Common myeloid progenitor, CD34-positive (primary cell): ENCODE data around the gene SMG7.

ENCODE experiments used
- CTCF ChIA-PET: fragments of 350-600 bp; sonication (Branson Sonifier 250); formaldehyde crosslinking; loops from one replicate; lab custom pipeline; 2021; ENCODE audit warnings: antibody characterized with exemption; lab: Charles Lee
- POLR2A ChIA-PET: fragments of 350-600 bp; sonication (Branson Sonifier 250); formaldehyde crosslinking; loops from one replicate; lab custom pipeline; 2021; ENCODE audit warnings: antibody characterized with exemption; lab: Charles Lee
- DNase-seq, 3 donors: peaks; one replicate each; pipeline versions ENCODE4 v3.0.0 to v3.0.0-alpha.2; 2013
- H3K27ac ChIP-seq, 2 experiments: 1 replicate in 1 of 2; 2 replicates in 1 of 2; pipeline ENCODE4 v1.7.0; 2013; ENCODE audit warnings: inconsistent platforms in 2 of 2, low read length in 2 of 2, mild to moderate bottlenecking in 2 of 2, low read depth in 1 of 2, moderate library complexity in 1 of 2; ENCODE audit not compliant: severe bottlenecking in 2 of 2, insufficient read depth in 1 of 2, poor library complexity in 1 of 2
- H3K27me3 ChIP-seq, 5 experiments: replicated peaks in 2 of 5; 1 replicate in 3 of 5; 2 replicates in 2 of 5; pipeline versions ENCODE4 v1.6.1 to v1.7.0; 2013; ENCODE audit warnings: low read length in 4 of 5, mild to moderate bottlenecking in 2 of 5, moderate library complexity in 2 of 5, inconsistent platforms in 1 of 5; ENCODE audit not compliant: insufficient read depth in 5 of 5, control insufficient read depth in 4 of 5
- H3K36me3 ChIP-seq, 4 experiments: 1 replicate in 2 of 4; 2 replicates in 2 of 4; pipeline versions ENCODE4 v1.6.1 to v1.7.0; 2013; ENCODE audit warnings: low read length in 3 of 4, control low read depth in 1 of 4, mild to moderate bottlenecking in 1 of 4; ENCODE audit not compliant: control insufficient read depth in 4 of 4, insufficient read depth in 4 of 4
- H3K4me1 ChIP-seq, 4 experiments: 1 replicate in 3 of 4; 2 replicates in 1 of 4; pipeline versions ENCODE4 v1.6.1 to v1.7.1; 2013; ENCODE audit warnings: low read length in 3 of 4, mild to moderate bottlenecking in 3 of 4, control low read depth in 1 of 4, inconsistent platforms in 1 of 4, moderate library complexity in 1 of 4; ENCODE audit not compliant: control insufficient read depth in 4 of 4, insufficient read depth in 4 of 4; ENCODE audit errors: control extremely low read depth in 1 of 4
- H3K4me3 ChIP-seq, 7 experiments: 1 replicate in 4 of 7; 2 replicates in 3 of 7; pipeline versions ENCODE4 v1.5.1 to v1.7.0; 2013; ENCODE audit warnings: mild to moderate bottlenecking in 7 of 7, low read length in 6 of 7, moderate library complexity in 6 of 7, inconsistent platforms in 2 of 7, low read depth in 2 of 7, control low read depth in 1 of 7; ENCODE audit not compliant: insufficient read depth in 4 of 7, control insufficient read depth in 1 of 7; ENCODE audit errors: extremely low read depth in 1 of 7
- H3K9me3 ChIP-seq, 5 experiments: 1 replicate in 4 of 5; 2 replicates in 1 of 5; pipeline versions ENCODE4 v1.6.1 to v1.7.1; 2013; ENCODE audit warnings: low read length in 4 of 5, mild to moderate bottlenecking in 2 of 5, inconsistent platforms in 1 of 5, low read depth in 1 of 5, moderate library complexity in 1 of 5; ENCODE audit not compliant: control insufficient read depth in 4 of 5, insufficient read depth in 2 of 5; ENCODE audit errors: control extremely low read depth in 1 of 5
- WGBS: methylation state at CpG from one replicate; pipeline ENCODE4 v1.1.5; 2013; ENCODE audit not compliant: insufficient coverage; 5-methylcytosine and 5-hydroxymethylcytosine counted together

SMG7 gene

DNA sequence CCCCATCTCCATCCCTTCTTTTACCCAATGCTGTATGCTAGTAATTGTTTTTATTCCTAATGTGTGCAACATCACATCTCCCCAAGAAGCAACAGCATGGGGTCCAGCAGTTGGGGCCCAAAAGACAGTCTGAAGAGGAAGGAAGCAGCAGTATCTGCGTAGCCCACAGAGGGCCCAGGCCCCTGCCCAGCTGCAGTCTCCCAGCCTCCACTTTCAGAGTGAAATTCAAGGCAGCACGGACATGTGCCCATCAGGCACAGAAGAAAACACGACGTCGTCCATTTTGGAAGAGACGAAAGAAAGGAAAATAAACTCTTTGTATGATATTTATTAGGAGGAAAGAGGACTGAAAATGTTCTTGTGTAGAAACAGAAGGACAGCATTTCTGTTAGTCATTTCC, 80.6 kb downstream of the SMG7 start:
- ChIA-PET POLR2A (no interaction called here), CTCF (interaction anchor here (1.1 to 2.3 kb wide), 3 partner anchors 8 to 70 kb away, joined by 3 to 11 read pairs (median 3); no protein-coding TSS in a partner anchor)
- H3K36me3 ChIP-seq = peaks cover 36 to 85% (median 59%) of the 10 kb centered on the region in 4 experiments
- WGBS = 94% methylated on average over 5 of the region's 6 CpGs
- no peaks in the 10 kb centered on the region for H3K9me3 ChIP-seq
- no peak for DNase-seq
- H3K27me3 ChIP-seq = no peaks in the 10 kb centered on the region
- peaks cover 0 to 18% (median 0%) of the 10 kb centered on the region in 4 experiments for H3K4me1 ChIP-seq
- H3K4me3 ChIP-seq = no peak overlapping the region
- no peak overlapping the region for H3K27ac ChIP-seq

DNA sequence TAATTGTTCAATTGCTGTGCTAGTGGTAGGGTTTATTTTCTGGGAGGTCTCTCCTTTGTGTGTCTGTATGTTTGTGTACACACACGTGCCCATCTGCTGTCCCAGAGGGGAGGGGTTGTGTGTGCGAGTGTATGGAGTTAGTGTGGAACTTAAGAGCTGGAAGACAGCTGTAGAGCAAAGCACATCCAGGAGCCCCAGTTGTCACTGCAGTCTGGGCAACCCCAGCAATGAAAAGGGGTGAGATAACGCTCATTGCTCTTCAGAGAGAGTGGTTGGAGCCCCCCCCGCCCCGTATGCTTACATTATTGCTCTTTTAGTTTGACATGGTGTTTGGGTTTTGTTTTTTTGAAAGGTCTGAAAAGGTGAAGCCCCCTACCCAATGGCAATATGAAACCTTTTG, 81.0 kb downstream of the SMG7 start:
- POLR2A ChIA-PET = no interaction called here
- Histone ChIP-seq H3K36me3 (peaks cover 34 to 82% (median 56%) of the 10 kb centered on the region in 4 experiments), H3K27me3 (no peaks in the 10 kb centered on the region), H3K9me3 (no peaks in the 10 kb centered on the region), H3K4me1 (peaks cover 0 to 18% (median 0%) of the 10 kb centered on the region in 4 experiments), H3K27ac (no peak overlapping the region), H3K4me3 (no peak overlapping the region)
- CTCF ChIA-PET = interaction anchor here (1.1 to 2.3 kb wide), 4 partner anchors 8 to 84 kb away, joined by 3 to 11 read pairs (median 3); no protein-coding TSS in a partner anchor
- 80% methylated on average over 1 of the region's 5 CpGs for WGBS
- no peak for DNase-seq

DNA sequence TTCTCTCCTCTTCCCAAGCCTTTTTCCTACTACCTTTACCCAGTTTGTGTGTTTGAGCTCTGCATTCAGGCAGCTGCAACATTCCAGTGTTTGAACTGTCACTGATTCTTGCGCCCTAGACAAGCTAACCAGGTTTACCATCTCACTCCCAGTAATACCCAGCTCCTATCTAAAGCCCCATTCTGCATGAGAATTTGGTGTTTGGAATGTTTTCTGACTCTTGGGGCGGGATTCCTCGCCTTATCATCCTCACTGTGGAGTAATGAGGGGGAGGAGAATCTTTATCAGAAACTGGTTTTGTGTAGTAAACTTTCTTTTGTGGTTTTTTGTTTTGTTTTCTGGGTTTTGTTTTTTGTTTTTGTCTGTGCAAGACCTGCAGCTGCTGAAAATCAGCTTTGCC, 81.5 kb downstream of the SMG7 start:
- 100% methylated on average over 1 of the region's 3 CpGs for WGBS
- no peaks in the 10 kb centered on the region for H3K9me3 ChIP-seq
- H3K27me3 ChIP-seq = no peaks in the 10 kb centered on the region
- CTCF ChIA-PET = interaction anchor here (1.1 to 2.3 kb wide), 6 partner anchors 9 to 85 kb away, joined by 3 to 11 read pairs (median 4); no protein-coding TSS in a partner anchor
- H3K36me3 ChIP-seq = peaks cover 30 to 78% (median 52%) of the 10 kb centered on the region in 4 experiments
- no peak overlapping the region for H3K4me3 ChIP-seq
- no peak for DNase-seq
- H3K4me1 ChIP-seq = peaks cover 0 to 18% (median 0%) of the 10 kb centered on the region in 4 experiments
- H3K27ac ChIP-seq = no peak overlapping the region
- POLR2A ChIA-PET = no interaction called here

DNA sequence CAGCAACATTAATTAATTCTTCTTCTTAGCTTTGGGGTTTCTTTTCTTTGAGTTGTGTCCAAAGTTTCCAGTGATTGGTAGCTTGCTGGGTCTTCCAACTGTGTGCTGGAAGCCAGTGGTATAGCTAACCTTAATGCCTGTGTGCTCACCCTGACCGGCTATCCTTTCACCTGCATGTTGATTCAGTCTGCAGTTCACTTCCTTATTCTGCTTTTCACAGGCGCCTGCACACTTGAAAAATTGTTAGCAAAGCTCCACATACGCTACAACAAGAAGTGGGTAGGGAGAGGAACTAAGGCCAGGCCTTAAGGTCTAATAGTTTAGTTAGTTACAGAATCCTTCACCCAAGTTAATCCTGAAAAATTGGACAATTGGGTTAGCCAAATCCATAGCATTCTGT, 82.3 kb downstream of the SMG7 start:
- Histone ChIP-seq H3K4me1 (peaks cover 0 to 18% (median 0%) of the 10 kb centered on the region in 4 experiments), H3K27me3 (no peaks in the 10 kb centered on the region), H3K9me3 (no peaks in the 10 kb centered on the region), H3K27ac (no peak overlapping the region), H3K36me3 (peaks cover 26 to 76% (median 47%) of the 10 kb centered on the region in 4 experiments), H3K4me3 (no peak overlapping the region)
- peak in 2 of 3 donors; percentile 33 to 36 for DNase-seq
- whole genome bisulfite sequencing = no CpG with 5 or more reads among the region's 3 CpGs
- ChIA-PET CTCF (interaction anchor here (1.0 to 2.3 kb wide), 5 partner anchors 10 to 362 kb away, joined by 3 to 11 read pairs (median 4); no protein-coding TSS in a partner anchor), POLR2A (no interaction called here)

DNA sequence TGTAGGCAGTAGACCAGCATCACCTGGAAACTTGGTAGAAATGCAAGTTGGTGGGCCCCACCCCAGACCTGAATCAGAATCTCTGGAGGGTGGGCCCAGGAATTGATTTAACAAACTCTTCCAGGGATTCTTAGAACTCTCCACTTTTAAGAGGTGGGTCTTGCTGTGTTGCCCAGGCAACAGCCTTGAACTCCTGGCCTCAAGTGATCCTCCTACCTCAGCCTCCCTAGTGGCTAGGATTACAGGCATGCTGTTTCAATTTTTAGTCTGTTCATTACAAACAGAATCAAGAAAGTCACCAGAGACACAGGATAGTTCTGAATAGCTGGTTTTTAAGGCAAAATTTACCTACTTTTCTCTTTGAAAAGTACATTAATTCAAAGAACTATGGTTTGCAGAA, 86.8 kb downstream of the SMG7 start:
- ChIA-PET CTCF (interaction anchor here (1.5 to 1.9 kb wide), 2 partner anchors 21 to 28 kb away, joined by 3 to 7 read pairs; no protein-coding TSS in a partner anchor), POLR2A (no interaction called here)
- Histone ChIP-seq H3K27ac (no peak overlapping the region), H3K4me3 (no peak overlapping the region), H3K4me1 (peaks cover 0 to 5% (median 0%) of the 10 kb centered on the region in 4 experiments), H3K36me3 (peaks cover 8 to 56% (median 14%) of the 10 kb centered on the region in 4 experiments), H3K9me3 (no peaks in the 10 kb centered on the region), H3K27me3 (no peaks in the 10 kb centered on the region)
- DNase-seq = no peak

DNA sequence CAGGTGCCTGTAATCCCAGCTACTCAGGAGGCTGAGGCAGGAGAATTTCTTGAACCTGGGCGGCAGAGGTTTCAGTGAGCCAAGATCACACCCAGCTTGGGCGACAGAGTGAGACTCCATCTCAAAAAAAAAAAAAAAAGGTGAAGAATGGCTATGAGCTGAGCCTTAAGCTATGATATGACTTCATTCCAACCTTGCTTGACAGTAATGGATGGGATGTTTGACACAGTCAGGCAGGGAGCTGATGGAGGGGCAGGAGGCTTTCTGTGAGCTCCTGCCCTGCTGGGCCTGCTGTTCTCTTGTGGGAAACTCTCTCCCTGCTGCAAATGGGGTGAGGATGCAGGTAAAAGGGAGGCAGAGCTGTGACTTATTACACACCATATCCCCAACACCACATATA, 90.4 kb downstream of the SMG7 start:
- Histone ChIP-seq H3K4me3 (no peak overlapping the region), H3K9me3 (no peaks in the 10 kb centered on the region), H3K36me3 (peaks cover 0 to 30% (median 0%) of the 10 kb centered on the region in 4 experiments), H3K27ac (no peak overlapping the region), H3K4me1 (peaks cover 0 to 23% (median 13%) of the 10 kb centered on the region in 4 experiments), H3K27me3 (no peaks in the 10 kb centered on the region)
- CTCF ChIA-PET = interaction anchor here (1.0 to 1.8 kb wide), 4 partner anchors 13 to 60 kb away, joined by 3 to 5 read pairs (median 4); no protein-coding TSS in a partner anchor
- POLR2A ChIA-PET = no interaction called here
- 100% methylated on average over 2 of the region's 2 CpGs for WGBS
- DNase-seq = no peak

DNA sequence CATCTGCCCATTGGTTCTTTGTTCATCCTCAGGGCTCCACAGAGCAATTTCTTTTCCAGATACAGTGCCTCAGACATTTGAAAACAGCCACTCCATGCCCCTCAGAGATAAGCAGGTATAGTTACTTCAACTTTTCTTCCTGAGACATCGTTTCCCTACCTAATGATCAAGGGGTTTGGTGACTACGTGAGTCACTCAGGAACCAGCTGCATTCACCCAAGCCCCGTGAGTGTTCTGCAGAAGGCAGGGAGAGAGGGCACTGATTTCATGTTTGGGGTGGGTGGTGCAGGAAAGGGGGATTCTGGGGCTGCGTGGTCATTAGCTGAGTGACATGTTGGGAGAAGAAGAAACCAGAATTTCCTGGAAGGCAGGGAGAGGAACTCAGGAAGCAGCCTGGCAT, 93.0 kb downstream of the SMG7 start:
- peak in 2 of 3 donors; percentile 50 to 68 for DNase-seq
- no peaks in the 10 kb centered on the region for H3K27me3 ChIP-seq
- no peaks in the 10 kb centered on the region for H3K9me3 ChIP-seq
- ChIA-PET CTCF (interaction anchor here (2.1 kb wide), 1 partner anchor 15 kb away, joined by 9 read pairs; no protein-coding TSS in a partner anchor), POLR2A (no interaction called here)
- 39% methylated on average over 2 of the region's 4 CpGs for WGBS
- H3K36me3 ChIP-seq = peaks cover 0 to 22% (median 0%) of the 10 kb centered on the region in 4 experiments
- H3K4me3 ChIP-seq = no peak overlapping the region
- H3K4me1 ChIP-seq = peaks cover 6 to 36% (median 25%) of the 10 kb centered on the region in 4 experiments
- no peak overlapping the region for H3K27ac ChIP-seq
